Islet of Langerhans (tissue), 1 donor: ENCODE results near the gene MPG.

Experiments
- FAIRE-seq: peaks from one replicate; lab custom pipeline; 2011; peaks lifted over from hg19 to GRCh38; lab: Jason Lieb, UNC

MPG gene

GRCh38 chr16:66309-67182 is 11.5 kb upstream of the MPG start:
- FAIRE-seq: no peak

GRCh38 chr16:67183-67791 is 10.7 kb upstream of the MPG start:
- FAIRE-seq: no peak

- no peak for FAIRE-seq
Measured at GRCh38 chr16:67884-68789, 9.9 kb upstream of the MPG start.

GRCh38 chr16:69181-69580 is 8.8 kb upstream of the MPG start:
- FAIRE-seq: no peak

- no peak for FAIRE-seq
Measured at GRCh38 chr16:71210-71539, 6.8 kb upstream of the MPG start.

- no peak for FAIRE-seq
Measured at GRCh38 chr16:71540-72401, 6.3 kb upstream of the MPG start.

GRCh38 chr16:72561-73548 is 5.2 kb upstream of the MPG start, which contains the start of gene RHBDF1:
TSS of gene RHBDF1 (minus strand) at chr16:72631. CDS start at chr16:65015, 7,616 bp downstream.
- FAIRE-seq: no peak

GRCh38 chr16:74051-74746 is 3.8 kb upstream of the MPG start:
- FAIRE-seq: no peak

GRCh38 chr16:74747-75334 is 3.2 kb upstream of the MPG start:
- no peak for FAIRE-seq

GRCh38 chr16:75580-76501 is 2.2 kb upstream of the MPG start:
- no peak for FAIRE-seq

GRCh38 chr16:76535-77272 is 1.3 kb upstream of the MPG start:
- FAIRE-seq: no peak

- FAIRE-seq: no peak
Measured at GRCh38 chr16:77273-77806, 685 bp upstream of the MPG start.

- no peak for FAIRE-seq
Measured at GRCh38 chr16:78444-79150, 572 bp downstream of the MPG start.

- no peak for FAIRE-seq
Measured at GRCh38 chr16:79151-80054, 1.4 kb downstream of the MPG start.

- no peak for FAIRE-seq
Measured at GRCh38 chr16:83060-83603, 5.1 kb downstream of the MPG start.
